IMR-90 (cell line): ENCODE measurements around the gene PHACTR2. TPM values are rescaled to one million over a fixed set of nuclear protein-coding genes. Genes with fewer than 3 reads are reported as not detected.

ENCODE experiments used
- ATAC-seq: fragments of 200-7000 bp; cut with Tn5 transposase; 2 replicates; pipeline ENCODE4 v1.9.1; 2020; ENCODE audit warnings: low read depth, mild to moderate bottlenecking, moderate library complexity
- BruUV-seq: library from RNA; stranded (reverse); fragments of 400-500 nt; replicated peaks from 2 replicates; lab custom pipeline; 2021; lab: Mats Ljungman, UMichigan
- CTCF ChIA-PET: fragments of 300-600 bp; formaldehyde crosslinking; extraction: SDS; loops from one replicate; lab custom pipeline; 2021; ENCODE audit warnings: antibody characterized with exemption; lab: Yijun Ruan, JAX
- POLR2A ChIA-PET: fragments of 300-600 bp; sonication (Branson Sonifier 250); formaldehyde crosslinking; loops from one replicate; lab custom pipeline; 2022; ENCODE audit warnings: antibody characterized with exemption; ENCODE audit not compliant: unreplicated experiment; lab: Charles Lee
- DNase-seq: peaks from one replicate; pipeline ENCODE4 v3.0.0; 2013
- H2AFZ ChIP-seq: replicated peaks from 2 replicates; pipeline ENCODE3; 2013; ENCODE audit warnings: low read length, mild to moderate bottlenecking; ENCODE audit not compliant: poor library complexity
- H2AK5ac ChIP-seq: 2 replicates; pipeline ENCODE4 v1.6.1; 2013; ENCODE audit warnings: low read depth, low read length, inconsistent platforms
- H2AK9ac ChIP-seq: replicated peaks from 2 replicates; pipeline ENCODE3; 2013; ENCODE audit warnings: mild to moderate bottlenecking, low read depth, low read length, moderate library complexity; ENCODE audit not compliant: poor library complexity
- H2BK120ac ChIP-seq: 2 replicates; pipeline ENCODE4 v1.6.1; 2013; ENCODE audit warnings: low read depth, low read length, inconsistent platforms
- H2BK15ac ChIP-seq: 3 replicates; pipeline ENCODE4 v1.6.1; 2013; ENCODE audit warnings: low read depth, low read length, inconsistent platforms
- H2BK20ac ChIP-seq: 2 replicates; pipeline ENCODE4 v1.6.1; 2013; ENCODE audit warnings: low read depth, mild to moderate bottlenecking, inconsistent platforms, low read length, moderate library complexity
- H2BK5ac ChIP-seq: 2 replicates; pipeline ENCODE4 v1.6.1; 2013; ENCODE audit warnings: mild to moderate bottlenecking, low read depth, low read length, inconsistent platforms; ENCODE audit not compliant: poor library complexity, severe bottlenecking
- H3K14ac ChIP-seq: replicated peaks from 2 replicates; pipeline ENCODE4 v1.6.1; 2013; ENCODE audit warnings: low read depth, low read length, inconsistent platforms
- H3K18ac ChIP-seq: 2 replicates; pipeline ENCODE4 v1.6.1; 2013; ENCODE audit warnings: low read depth, low read length, control low read depth
- H3K23ac ChIP-seq: 2 replicates; pipeline ENCODE4 v1.6.1; 2013; ENCODE audit warnings: low read depth, low read length, inconsistent platforms
- H3K27ac ChIP-seq: 2 replicates; pipeline ENCODE4 v1.5.1; 2013; ENCODE audit warnings: mild to moderate bottlenecking, control low read depth, low read length; ENCODE audit not compliant: insufficient read depth
- H3K27me3 ChIP-seq: 2 replicates; pipeline ENCODE4 v1.6.1; 2013; ENCODE audit warnings: low read length; ENCODE audit not compliant: control insufficient read depth, insufficient read depth
- H3K36me3 ChIP-seq: 2 replicates; pipeline ENCODE4 v1.6.1; 2013; ENCODE audit warnings: low read length, mixed read lengths; ENCODE audit not compliant: control insufficient read depth, insufficient read depth
- H3K4ac ChIP-seq: 2 replicates; pipeline ENCODE4 v1.6.1; 2013; ENCODE audit warnings: low read depth, low read length, inconsistent platforms
- H3K4me1 ChIP-seq: 2 replicates; pipeline ENCODE4 v1.6.1; 2013; ENCODE audit warnings: low read length, mixed read lengths; ENCODE audit not compliant: control insufficient read depth, insufficient read depth
- H3K4me2 ChIP-seq: 2 replicates; pipeline ENCODE4 v1.6.1; 2013; ENCODE audit warnings: low read depth, mild to moderate bottlenecking, control low read depth, low read length, moderate library complexity
- H3K4me3 ChIP-seq: 2 replicates; pipeline ENCODE4 v1.5.1; 2013; ENCODE audit warnings: low read depth, mild to moderate bottlenecking, control low read depth, low read length, moderate library complexity; ENCODE audit not compliant: insufficient read depth
- H3K56ac ChIP-seq: 2 replicates; pipeline ENCODE4 v1.6.1; 2013; ENCODE audit warnings: low read length, inconsistent platforms; ENCODE audit not compliant: insufficient read depth; ENCODE audit errors: extremely low read depth
- H3K79me1 ChIP-seq, 2 experiments: 2 replicates each; pipeline ENCODE4 v1.6.1; 2013; ENCODE audit warnings: low read length in 2 of 2, inconsistent platforms in 1 of 2, low read depth in 1 of 2
- H3K9ac ChIP-seq: 2 replicates; pipeline ENCODE4 v1.6.1; 2013; ENCODE audit warnings: low read depth, low read length, control low read depth
- H3K9me1 ChIP-seq: 2 replicates; pipeline ENCODE4 v1.6.1; 2013; ENCODE audit warnings: low read length, inconsistent platforms; ENCODE audit not compliant: insufficient read depth
- H3K9me3 ChIP-seq: 2 replicates; pipeline ENCODE4 v1.6.1; 2013; ENCODE audit warnings: low read length; ENCODE audit not compliant: control insufficient read depth, insufficient read depth
- H4K20me1 ChIP-seq: 2 replicates; pipeline ENCODE4 v1.6.1; 2013; ENCODE audit warnings: low read length, inconsistent platforms; ENCODE audit not compliant: insufficient read depth
- H4K5ac ChIP-seq: 2 replicates; pipeline ENCODE4 v1.6.1; 2013; ENCODE audit warnings: mild to moderate bottlenecking, low read depth, low read length, control low read depth
- H4K8ac ChIP-seq, 2 experiments: 2 replicates each; pipeline ENCODE4 v1.6.1; 2013; ENCODE audit warnings: low read depth in 2 of 2, low read length in 2 of 2, control low read depth in 1 of 2, inconsistent platforms in 1 of 2
- H4K91ac ChIP-seq: 2 replicates; pipeline ENCODE4 v1.6.1; 2013; ENCODE audit warnings: low read depth, low read length, inconsistent platforms; ENCODE audit not compliant: insufficient read depth
- BHLHE40 ChIP-seq: fragments of 150-350 bp; IDR thresholded peaks from 2 replicates; pipeline ENCODE4 v1.6.1; 2016; ENCODE audit warnings: mild to moderate bottlenecking, low read depth, low read length
- CEBPB ChIP-seq: IDR thresholded peaks from 2 replicates; pipeline ENCODE4 v1.6.1; 2012; ENCODE audit warnings: low read depth, low read length, improper control_type of control experiment
- CHD1 ChIP-seq: IDR thresholded peaks from 2 replicates; pipeline ENCODE4 v1.6.1; 2012; ENCODE audit warnings: low read depth, low read length, improper control_type of control experiment
- FOS ChIP-seq: fragments of 150-350 bp; IDR thresholded peaks from 2 replicates; pipeline ENCODE4 v1.6.1; 2016; ENCODE audit warnings: low read depth, low read length
- MAFK ChIP-seq: IDR thresholded peaks from 2 replicates; pipeline ENCODE4 v1.6.1; 2012; ENCODE audit warnings: low read depth, low read length, improper control_type of control experiment
- MAZ ChIP-seq: IDR thresholded peaks from 2 replicates; pipeline ENCODE4 v1.6.1; 2012; ENCODE audit warnings: low read depth, mild to moderate bottlenecking, low read length, improper control_type of control experiment, moderate library complexity, borderline replicate concordance
- MXI1 ChIP-seq: IDR thresholded peaks from 2 replicates; pipeline ENCODE4 v1.6.1; 2012; ENCODE audit warnings: low read depth, mild to moderate bottlenecking, low read length, moderate library complexity, borderline replicate concordance
- NFE2L2 ChIP-seq: fragments of 150-350 bp; IDR thresholded peaks from 2 replicates; pipeline ENCODE4 v1.6.1; 2016; ENCODE audit warnings: low read depth, mild to moderate bottlenecking, low read length
- POLR2A ChIP-seq: IDR thresholded peaks from 2 replicates; pipeline ENCODE4 v1.6.1; 2012; ENCODE audit warnings: mild to moderate bottlenecking, low read depth, low read length
- RAD21 ChIP-seq: IDR thresholded peaks from 2 replicates; pipeline ENCODE4 v1.6.1; 2012; ENCODE audit warnings: low read length, improper control_type of control experiment
- RCOR1 ChIP-seq: IDR thresholded peaks from 2 replicates; pipeline ENCODE4 v1.6.1; 2012; ENCODE audit warnings: mild to moderate bottlenecking, low read length, improper control_type of control experiment; ENCODE audit not compliant: insufficient replicate concordance
- RFX5 ChIP-seq: IDR thresholded peaks from 2 replicates; pipeline ENCODE4 v1.8.0; 2012; ENCODE audit warnings: low read depth, mild to moderate bottlenecking, low read length, moderate library complexity
- SMC3 ChIP-seq: fragments of 150-350 bp; IDR thresholded peaks from 2 replicates; pipeline ENCODE4 v1.6.1; 2016; ENCODE audit warnings: low read depth, mild to moderate bottlenecking, antibody characterized with exemption, low read length, moderate library complexity
- WGBS, 2 experiments: methylation state at CpG; one replicate each; pipeline versions ENCODE4 v1.1.5 to v1.1.7; 2013; ENCODE audit warnings: missing lambda C conversion rate in 2 of 2; ENCODE audit not compliant: insufficient read length in 1 of 2; ENCODE audit errors: extremely low coverage in 2 of 2; 5-methylcytosine and 5-hydroxymethylcytosine counted together
- dilution Hi-C: fragments of 300-500 bp; cut with HindIII; formaldehyde crosslinking; loops from one replicate; pipeline ENCODE4 v1.14.3; 2018; ENCODE audit warnings: low sequenced_read_pairs; ENCODE audit not compliant: unreplicated experiment
- in situ Hi-C: fragments of 300-500 bp; cut with MboI; formaldehyde crosslinking; loops from 3 replicates; pipeline ENCODE4 v1.14.3; 2019; ENCODE audit warnings: low sequenced_read_pairs, inconsistent platforms, mixed read lengths
- intact Hi-C: fragments of 100-400 bp; cut with micrococcal nuclease; formaldehyde crosslinking; loops from 2 replicates; pipeline ENCODE4 v1.10.0; 2022
- polyA plus RNA-seq, 3 experiments: library from polyadenylated mRNA; depleted of rRNA; stranded (reverse); fragments of >200 nt; gene quantifications; 2 replicates each; pipeline ENCODE4 v1.2.3, GENCODE V29; 2012; ENCODE audit warnings: low replicate concordance in 1 of 3
- total RNA-seq: library from RNA; depleted of rRNA; stranded (reverse); fragments of >200 nt; gene quantifications from 2 replicates; pipeline ENCODE4 v1.2.3, GENCODE V29; 2012
- TF ChIP-seq, protein P1 (sequence below): fragments of 150-350 bp; IDR thresholded peaks from 2 replicates; pipeline ENCODE4 v1.6.1; 2016; ENCODE audit warnings: low read depth, mild to moderate bottlenecking, low read length, moderate library complexity, borderline replicate concordance
- TF ChIP-seq, protein P2 (sequence below): conservative IDR thresholded peaks from 2 replicates; pipeline ENCODE4 v1.5.1; 2012; ENCODE audit warnings: mild to moderate bottlenecking, low read depth, low read length, improper control_type of control experiment
- TF ChIP-seq, protein P3 (sequence below): fragments of 150-350 bp; IDR thresholded peaks from 2 replicates; pipeline ENCODE4 v1.6.1; 2017; ENCODE audit warnings: mild to moderate bottlenecking, antibody characterized with exemption, low read length, low read depth

Gene PHACTR2
- total and polyA plus RNA-seq, 2 of the 4 experiments (the other 2 are of a cell fraction) = 14.5 to 74.2 TPM

DNA sequence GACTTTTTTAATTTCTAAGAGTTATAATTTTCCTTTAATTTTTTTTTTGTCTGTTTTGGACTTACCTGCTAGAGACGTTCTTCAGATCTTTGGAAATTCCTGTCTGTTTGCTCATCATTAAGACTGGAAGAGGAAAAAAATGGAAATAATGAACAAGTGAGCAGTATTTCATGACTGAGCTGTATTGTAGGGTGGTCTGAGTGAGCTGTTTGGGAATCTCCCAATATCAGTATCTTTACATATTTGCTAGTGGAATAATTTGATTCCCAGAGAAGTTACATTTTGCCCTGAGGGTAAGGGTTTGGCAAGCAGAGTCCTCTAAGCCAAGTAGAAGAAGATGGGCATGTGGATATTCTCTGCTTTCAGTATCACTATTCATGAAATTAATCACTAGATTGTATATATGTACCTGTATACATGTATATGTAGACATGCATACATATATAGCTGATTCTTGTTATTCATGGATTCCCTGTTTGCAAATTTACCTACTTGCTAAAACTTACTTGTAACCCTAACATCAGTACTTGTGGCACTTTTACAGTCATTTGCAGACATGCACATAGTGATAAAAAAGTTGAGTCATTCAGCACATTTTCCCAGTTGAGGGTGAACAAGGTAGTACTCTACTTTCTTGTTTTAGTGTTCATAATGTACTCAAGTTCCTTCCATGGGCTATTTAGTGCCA lies 200.0 kb downstream of the PHACTR2 start:
- H3K36me3 ChIP-seq = no peaks in the 10 kb centered on the region
- peaks cover 2% of the 10 kb centered on the region; the same call in 1 of the 2 replicates for H3K9me3 ChIP-seq
- DNase-seq (no peak), ATAC-seq (no peak)
- H2AK5ac ChIP-seq = no peak overlapping the region
- no peaks in the 10 kb centered on the region for H3K79me1 ChIP-seq
- H4K5ac ChIP-seq = no peak overlapping the region
- no peak overlapping the region for H2BK5ac ChIP-seq
- no peaks in the 10 kb centered on the region for H3K9me1 ChIP-seq
- no peak overlapping the region for H3K9ac ChIP-seq
- no peak overlapping the region for H3K56ac ChIP-seq
- H2BK20ac ChIP-seq = no peak overlapping the region
- ChIA-PET CTCF (no interaction called here), POLR2A (no interaction called here)
- no peak overlapping the region for H3K4me2 ChIP-seq
- no peaks in the 10 kb centered on the region for H3K4me1 ChIP-seq
- intact Hi-C loops (no loop called here), dilution Hi-C loops (no loop called here), in situ Hi-C loops (no loop called here)
- no peaks in the 10 kb centered on the region for H3K27me3 ChIP-seq
- no peak overlapping the region for H3K18ac ChIP-seq
- H3K4ac ChIP-seq = no peak overlapping the region
- no peak overlapping the region for H2BK120ac ChIP-seq
- BruUV-seq = no TSS peak
- no peak overlapping the region for H2AFZ ChIP-seq
- H2AK9ac ChIP-seq = no peak overlapping the region
- H4K91ac ChIP-seq = no peak overlapping the region
- H3K4me3 ChIP-seq = no peak overlapping the region
- no peak overlapping the region for H4K8ac ChIP-seq
- no CpG with 5 or more reads among the region's 1 CpG for WGBS, 2 experiments
- H3K23ac ChIP-seq = no peak overlapping the region
- no peak overlapping the region for H3K27ac ChIP-seq
- H2BK15ac ChIP-seq = no peak overlapping the region
- no peaks in the 10 kb centered on the region for H4K20me1 ChIP-seq
- no peak overlapping the region for H3K14ac ChIP-seq
- TF ChIP-seq POLR2A = no peak
- TF ChIP-seq MXI1 = no peak
- no peak for TF ChIP-seq FOS
- no peak for TF ChIP-seq CEBPB
- TF ChIP-seq, protein P1, sequence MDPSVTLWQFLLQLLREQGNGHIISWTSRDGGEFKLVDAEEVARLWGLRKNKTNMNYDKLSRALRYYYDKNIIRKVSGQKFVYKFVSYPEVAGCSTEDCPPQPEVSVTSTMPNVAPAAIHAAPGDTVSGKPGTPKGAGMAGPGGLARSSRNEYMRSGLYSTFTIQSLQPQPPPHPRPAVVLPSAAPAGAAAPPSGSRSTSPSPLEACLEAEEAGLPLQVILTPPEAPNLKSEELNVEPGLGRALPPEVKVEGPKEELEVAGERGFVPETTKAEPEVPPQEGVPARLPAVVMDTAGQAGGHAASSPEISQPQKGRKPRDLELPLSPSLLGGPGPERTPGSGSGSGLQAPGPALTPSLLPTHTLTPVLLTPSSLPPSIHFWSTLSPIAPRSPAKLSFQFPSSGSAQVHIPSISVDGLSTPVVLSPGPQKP = no peak
- no peak for TF ChIP-seq RCOR1
- no peak for TF ChIP-seq CHD1
- TF ChIP-seq, protein P2, sequence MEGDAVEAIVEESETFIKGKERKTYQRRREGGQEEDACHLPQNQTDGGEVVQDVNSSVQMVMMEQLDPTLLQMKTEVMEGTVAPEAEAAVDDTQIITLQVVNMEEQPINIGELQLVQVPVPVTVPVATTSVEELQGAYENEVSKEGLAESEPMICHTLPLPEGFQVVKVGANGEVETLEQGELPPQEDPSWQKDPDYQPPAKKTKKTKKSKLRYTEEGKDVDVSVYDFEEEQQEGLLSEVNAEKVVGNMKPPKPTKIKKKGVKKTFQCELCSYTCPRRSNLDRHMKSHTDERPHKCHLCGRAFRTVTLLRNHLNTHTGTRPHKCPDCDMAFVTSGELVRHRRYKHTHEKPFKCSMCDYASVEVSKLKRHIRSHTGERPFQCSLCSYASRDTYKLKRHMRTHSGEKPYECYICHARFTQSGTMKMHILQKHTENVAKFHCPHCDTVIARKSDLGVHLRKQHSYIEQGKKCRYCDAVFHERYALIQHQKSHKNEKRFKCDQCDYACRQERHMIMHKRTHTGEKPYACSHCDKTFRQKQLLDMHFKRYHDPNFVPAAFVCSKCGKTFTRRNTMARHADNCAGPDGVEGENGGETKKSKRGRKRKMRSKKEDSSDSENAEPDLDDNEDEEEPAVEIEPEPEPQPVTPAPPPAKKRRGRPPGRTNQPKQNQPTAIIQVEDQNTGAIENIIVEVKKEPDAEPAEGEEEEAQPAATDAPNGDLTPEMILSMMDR = no peak
- TF ChIP-seq BHLHE40 = no peak
- no peak for TF ChIP-seq NFE2L2
- no peak for TF ChIP-seq MAFK
- TF ChIP-seq RAD21 = no peak
- TF ChIP-seq SMC3 = no peak
- TF ChIP-seq, protein P3, sequence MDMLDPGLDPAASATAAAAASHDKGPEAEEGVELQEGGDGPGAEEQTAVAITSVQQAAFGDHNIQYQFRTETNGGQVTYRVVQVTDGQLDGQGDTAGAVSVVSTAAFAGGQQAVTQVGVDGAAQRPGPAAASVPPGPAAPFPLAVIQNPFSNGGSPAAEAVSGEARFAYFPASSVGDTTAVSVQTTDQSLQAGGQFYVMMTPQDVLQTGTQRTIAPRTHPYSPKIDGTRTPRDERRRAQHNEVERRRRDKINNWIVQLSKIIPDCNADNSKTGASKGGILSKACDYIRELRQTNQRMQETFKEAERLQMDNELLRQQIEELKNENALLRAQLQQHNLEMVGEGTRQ = no peak
- no peak for TF ChIP-seq MAZ
- no peak for TF ChIP-seq RFX5
